HG03460 (cell line): ENCODE data around the gene MCFD2.

Experiments used
- ATAC-seq: cut with Tn5 transposase; IDR thresholded peaks from one replicate; pipeline ENCODE4 v1.9.1; 2021; ENCODE audit not compliant: unreplicated experiment

Gene MCFD2

DNA sequence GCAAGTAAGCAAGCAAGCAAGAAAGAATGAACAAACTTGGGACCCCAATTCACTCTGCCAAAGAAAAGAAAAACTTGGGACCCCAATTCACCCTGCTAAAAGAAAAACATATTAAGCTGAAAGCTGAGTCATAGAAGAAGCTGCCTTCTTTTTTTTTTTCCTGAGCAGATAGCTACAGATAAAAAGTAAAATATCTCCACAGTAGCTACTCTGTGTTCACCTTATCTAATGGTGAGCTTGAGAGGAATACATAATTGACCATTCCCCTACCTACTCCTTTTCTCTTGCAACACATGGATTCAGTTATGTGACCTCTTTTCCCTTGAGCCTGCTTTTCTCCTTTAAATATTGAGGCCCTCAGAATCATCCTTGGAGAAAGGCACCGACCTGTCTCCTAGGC lies 63.0 kb downstream of the MCFD2 start:
- no peak for ATAC-seq

DNA sequence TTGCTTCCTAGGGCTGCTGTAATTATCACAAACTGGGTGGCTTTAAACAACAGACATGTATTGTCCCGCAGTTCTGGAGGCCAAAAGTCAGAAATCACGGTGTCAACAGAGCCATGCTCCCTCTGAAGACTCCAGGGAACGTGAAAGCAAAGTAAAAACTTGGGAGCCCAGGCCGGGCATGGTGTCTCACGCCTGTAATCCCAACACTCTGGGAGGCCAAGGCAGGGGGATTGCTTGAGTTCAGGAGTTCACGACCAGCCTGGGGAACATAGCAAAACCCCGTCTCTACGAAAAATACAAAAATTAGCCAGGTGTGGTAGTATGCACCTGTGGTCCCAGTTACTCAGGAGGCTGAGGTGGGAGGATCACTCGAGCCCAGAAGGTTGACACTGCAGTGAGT lies 63.5 kb downstream of the MCFD2 start:
- ATAC-seq = no peak
